H54 (cell line): ENCODE measurements around the gene OSM.

Experiments
- DNase-seq: peaks from one replicate; pipeline ENCODE4 v3.0.0; 2011; ENCODE audit warnings: low spot score, mixed read lengths; ENCODE audit not compliant: insufficient read length
- FAIRE-seq: peaks from 3 replicates; lab custom pipeline; 2011; peaks lifted over from hg19 to GRCh38; lab: Jason Lieb, UNC
- POLR2A ChIP-seq: IDR thresholded peaks from 2 replicates; pipeline ENCODE4 v1.6.1; 2011; ENCODE audit warnings: low read depth, mild to moderate bottlenecking, low read length

The OSM gene

DNA sequence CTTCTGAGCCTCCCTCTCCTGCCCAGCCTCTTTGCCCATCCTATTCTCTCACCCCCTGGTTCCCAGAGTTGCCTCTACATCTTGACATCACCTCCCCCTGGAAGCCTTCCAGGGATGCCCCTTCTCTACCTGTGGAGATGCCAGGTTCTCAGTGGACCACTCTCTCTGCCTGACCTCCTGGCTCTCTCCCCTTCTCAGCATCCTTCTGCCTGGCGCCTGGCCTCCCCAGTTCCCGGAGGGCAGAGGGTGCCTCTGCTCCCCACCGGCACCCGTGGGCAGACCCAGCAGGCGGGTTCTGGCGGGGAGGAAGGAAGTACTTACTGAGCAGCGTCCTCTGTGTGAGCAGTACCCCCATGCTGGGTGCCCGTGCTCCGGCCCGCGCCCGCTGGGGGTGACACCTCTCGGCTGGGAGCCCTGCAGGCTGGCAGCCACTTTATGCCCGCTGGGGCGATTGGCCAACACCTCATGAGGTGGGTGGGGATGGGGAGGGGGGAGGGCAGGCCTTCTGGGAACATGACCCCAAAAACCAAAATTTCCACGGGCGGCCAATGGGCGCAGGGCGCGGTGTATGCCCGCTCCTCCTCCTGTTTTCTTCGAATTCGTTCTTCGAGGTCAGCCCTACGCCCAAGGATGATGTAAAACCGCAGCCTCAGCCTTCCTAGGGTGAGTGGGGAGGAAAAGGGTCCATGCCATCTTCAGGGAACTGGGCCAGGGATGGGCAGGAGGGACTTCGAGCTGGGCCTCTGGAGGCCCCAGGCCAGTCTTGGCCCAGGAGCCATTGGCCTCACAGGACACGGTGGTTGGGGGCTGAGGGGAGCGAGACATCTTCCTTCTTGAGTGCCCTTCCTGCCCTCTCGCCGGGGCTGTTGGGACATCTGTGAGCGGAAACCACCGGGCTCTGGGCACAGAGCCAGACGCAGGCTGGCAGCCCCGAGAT lies at the start of gene OSM:
Gene OSM (minus strand): TSS at position 407 of the 937 bp plus-strand sequence. CDS start 52 bp downstream, at position 355.
- TF ChIP-seq POLR2A, result no peak
- FAIRE-seq, result no peak
- DNase-seq, result no peak

GRCh38 chr22:30315962-30316576 lies 49.4 kb upstream of the OSM start:
- TF ChIP-seq POLR2A, result no peak
- FAIRE-seq (no peak), DNase-seq (no peak)

GRCh38 chr22:30314915-30315314 lies 48.3 kb upstream of the OSM start:
- DNase-seq, result no peak
- no peak for TF ChIP-seq POLR2A
- no peak for FAIRE-seq

GRCh38 chr22:30313527-30314363 lies 47.1 kb upstream of the OSM start:
- no peak for FAIRE-seq
- TF ChIP-seq POLR2A, result no peak
- DNase-seq, result no peak

DNA sequence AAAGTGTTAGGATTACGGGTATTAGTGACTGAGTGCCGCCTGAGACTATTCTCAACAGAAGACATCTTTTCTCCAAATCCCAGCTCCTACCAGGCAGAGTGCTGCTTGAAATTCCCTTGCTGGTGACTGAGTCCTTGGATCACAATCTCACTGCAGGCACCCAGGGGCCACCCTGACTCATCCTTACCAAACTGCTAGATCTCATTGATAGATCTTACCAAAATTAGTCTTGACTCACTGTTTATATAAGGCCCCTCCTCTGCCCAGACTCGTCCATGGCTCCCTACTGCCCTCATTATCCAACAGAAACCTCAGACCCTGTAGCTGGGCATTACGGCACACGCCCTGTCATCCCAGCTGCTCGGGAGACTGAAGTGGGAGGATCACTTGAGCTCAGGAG lies 45.4 kb upstream of the OSM start:
- TF ChIP-seq POLR2A, result no peak
- DNase-seq, result peak; percentile 65

GRCh38 chr22:30310881-30311771 lies 44.5 kb upstream of the OSM start:
- DNase-seq (no peak), FAIRE-seq (no peak)
- TF ChIP-seq POLR2A, result no peak

More for the DNA sequence above, 45.4 kb upstream of the OSM start:
- peak; percentile 36 for FAIRE-seq

- no peak for TF ChIP-seq POLR2A
- DNase-seq (no peak), FAIRE-seq (no peak)
These were observed 43.5 kb upstream of the OSM start for GRCh38 chr22:30309951-30310741.

- DNase-seq (no peak), FAIRE-seq (no peak)
- TF ChIP-seq POLR2A, result no peak
These were observed 42.0 kb upstream of the OSM start for GRCh38 chr22:30308518-30309230.

GRCh38 chr22:30308093-30308492 lies 41.4 kb upstream of the OSM start:
- no peak for DNase-seq
- FAIRE-seq, result no peak
- no peak for TF ChIP-seq POLR2A

GRCh38 chr22:30307041-30307574 lies 40.5 kb upstream of the OSM start:
- DNase-seq, result no peak
- no peak for TF ChIP-seq POLR2A
- no peak for FAIRE-seq

GRCh38 chr22:30306627-30307011 lies 40.0 kb upstream of the OSM start:
- no peak for FAIRE-seq
- no peak for DNase-seq
- no peak for TF ChIP-seq POLR2A
